B cell (primary cell): Measurements from ENCODE around the gene IL12A. TPM values are rescaled to one million over a fixed set of nuclear protein-coding genes. Genes with fewer than 3 reads are reported as not detected.

Experiments
- ATAC-seq: fragments of 200-7000 bp; cut with Tn5 transposase; one replicate; pipeline ENCODE4 v1.10.0; 2021; ENCODE audit warnings: low read depth, mild to moderate bottlenecking, moderate number of reproducible peaks, moderate library complexity
- CTCF ChIA-PET: fragments of 350-600 bp; sonication (Branson Sonifier 250); formaldehyde crosslinking; loops from one replicate; lab custom pipeline; 2021; ENCODE audit warnings: antibody characterized with exemption, inconsistent platforms; lab: Charles Lee
- POLR2A ChIA-PET: fragments of 350-600 bp; sonication (Branson Sonifier 250); formaldehyde crosslinking; loops from one replicate; lab custom pipeline; 2021; ENCODE audit warnings: antibody characterized with exemption; lab: Charles Lee
- DNase-seq: peaks from one replicate; pipeline ENCODE4 v3.0.0; 2013
- H2AFZ ChIP-seq: 2 replicates; pipeline ENCODE4 v1.6.1; 2012; ENCODE audit warnings: mild to moderate bottlenecking, low read depth, low read length; ENCODE audit not compliant: insufficient read depth, poor library complexity, severe bottlenecking
- H3K27ac ChIP-seq, 2 donors: 1 replicate in 1 of 2; 2 replicates in 1 of 2; pipeline ENCODE4 v1.5.1; 2012 to 2013; ENCODE audit warnings: low read length in 2 of 2, mild to moderate bottlenecking in 2 of 2, moderate library complexity in 1 of 2
- H3K27me3 ChIP-seq, 4 experiments: fragments of 200-600 bp in 1 of 4; sonication (generic) in 1 of 4; replicated peaks in 1 of 4; 1 replicate in 2 of 4; 2 replicates in 2 of 4; pipeline versions ENCODE4 v1.6.1 to v1.7.0; 2013 to 2016; ENCODE audit warnings: low read length in 3 of 4, mild to moderate bottlenecking in 2 of 4, mixed read lengths in 1 of 4, moderate library complexity in 1 of 4; ENCODE audit not compliant: insufficient read depth in 4 of 4, control insufficient read depth in 3 of 4; ENCODE audit errors: control extremely low read depth in 1 of 4
- H3K36me3 ChIP-seq, 2 experiments: replicated peaks in 1 of 2; 1 replicate in 1 of 2; 2 replicates in 1 of 2; pipeline versions ENCODE4 v1.6.1 to v1.7.1; 2013; ENCODE audit warnings: low read length in 1 of 2; ENCODE audit not compliant: insufficient read depth in 2 of 2, control insufficient read depth in 1 of 2; ENCODE audit errors: control extremely low read depth in 1 of 2, extremely low read depth in 1 of 2
- H3K4me1 ChIP-seq, 2 donors: fragments of 200-600 bp in 1 of 2; sonication (generic) in 1 of 2; 1 replicate in 1 of 2; 2 replicates in 1 of 2; pipeline versions ENCODE4 v1.5.1 to v1.6.1; 2013 to 2017; ENCODE audit warnings: low read length in 2 of 2; ENCODE audit not compliant: control insufficient read depth in 2 of 2, insufficient read depth in 2 of 2
- H3K4me2 ChIP-seq: replicated peaks from 2 replicates; pipeline ENCODE3; 2012; ENCODE audit warnings: mild to moderate bottlenecking, low read depth, low read length; ENCODE audit not compliant: poor library complexity, severe bottlenecking
- H3K4me3 ChIP-seq, 5 experiments: fragments of 200-600 bp in 1 of 5; sonication (generic) in 1 of 5; 1 replicate in 3 of 5; 2 replicates in 2 of 5; pipeline versions ENCODE4 v1.5.1 to v1.7.0; 2011 to 2016; ENCODE audit warnings: low read length in 4 of 5, mild to moderate bottlenecking in 4 of 5, low read depth in 2 of 5, control low read depth in 1 of 5, moderate library complexity in 1 of 5; ENCODE audit not compliant: insufficient read depth in 1 of 5; ENCODE audit errors: control extremely low read depth in 1 of 5, extremely low read depth in 1 of 5
- H3K79me2 ChIP-seq: fragments of 200-600 bp; sonication (generic); one replicate; pipeline ENCODE4 v1.6.0; 2016; ENCODE audit warnings: low read length; ENCODE audit not compliant: control insufficient read depth, insufficient read depth
- H3K9ac ChIP-seq: fragments of 200-600 bp; sonication (generic); 2 replicates; pipeline ENCODE4 v1.6.1; 2017; ENCODE audit warnings: mild to moderate bottlenecking, low read length, moderate library complexity
- H3K9me3 ChIP-seq, 3 donors: one replicate each; pipeline versions ENCODE4 v1.6.1 to v1.7.1; 2013; ENCODE audit warnings: low read length in 2 of 3; ENCODE audit not compliant: control insufficient read depth in 2 of 3, insufficient read depth in 1 of 3; ENCODE audit errors: control extremely low read depth in 1 of 3
- H4K20me1 ChIP-seq: 2 replicates; pipeline ENCODE4 v1.6.0; 2012; ENCODE audit warnings: mild to moderate bottlenecking, low read length; ENCODE audit not compliant: insufficient read depth, control insufficient read depth, poor library complexity, severe bottlenecking
- H3K27ac Mint-ChIP-seq: one replicate; pipeline ENCODE4 v1.8.0; 2021; ENCODE audit warnings: mixed read lengths
- H3K27me3 Mint-ChIP-seq: one replicate; pipeline ENCODE4 v1.8.0; 2021; ENCODE audit warnings: mixed read lengths
- H3K4me1 Mint-ChIP-seq: one replicate; pipeline ENCODE4 v1.8.0; 2021; ENCODE audit warnings: mixed read lengths
- H3K4me3 Mint-ChIP-seq: one replicate; pipeline ENCODE4 v1.8.0; 2021; ENCODE audit warnings: mixed read lengths
- H3K9me3 Mint-ChIP-seq: one replicate; pipeline ENCODE4 v1.8.0; 2022; ENCODE audit warnings: mixed read lengths; ENCODE audit not compliant: insufficient read depth
- EZH2 ChIP-seq: IDR thresholded peaks from 2 replicates; pipeline ENCODE4 v1.6.1; 2012; ENCODE audit warnings: borderline replicate concordance, low read depth, mild to moderate bottlenecking, moderate library complexity, low read length; ENCODE audit not compliant: insufficient read depth, poor library complexity, severe bottlenecking
- WGBS: methylation state at CpG from one replicate; pipeline ENCODE4 v1.1.5; 2013; ENCODE audit warnings: missing lambda C conversion rate; ENCODE audit not compliant: insufficient coverage; 5-methylcytosine and 5-hydroxymethylcytosine counted together
- intact Hi-C: fragments of 100-400 bp; cut with micrococcal nuclease; formaldehyde crosslinking; loops from one replicate; pipeline ENCODE4 v1.10.0; 2022
- polyA plus RNA-seq: library from polyadenylated mRNA; depleted of rRNA; stranded (reverse); fragments of >200 nt; gene quantifications from 2 replicates; pipeline ENCODE4 v1.2.3, GENCODE V29; 2012
- total RNA-seq, 2 donors: library from RNA; stranded (reverse); fragments of 120-200 nt in 1 of 2; gene quantifications; 1 replicate in 1 of 2; 2 replicates in 1 of 2; pipeline versions ENCODE4 v1.2.3 to v1.2.4, GENCODE V29; 2013 to 2022
- TF ChIP-seq, protein P1 (sequence below): fragments of 200-600 bp; IDR thresholded peaks from one replicate; pipeline ENCODE4 v1.8.0; 2022; ENCODE audit warnings: antibody characterized with exemption, mild to moderate bottlenecking

Gene IL12A
- total and polyA plus RNA-seq, 2 donors (not counting 1 experiment from before 2014, with no cell fraction given) = 6.1 to 9.9 TPM

DNA sequence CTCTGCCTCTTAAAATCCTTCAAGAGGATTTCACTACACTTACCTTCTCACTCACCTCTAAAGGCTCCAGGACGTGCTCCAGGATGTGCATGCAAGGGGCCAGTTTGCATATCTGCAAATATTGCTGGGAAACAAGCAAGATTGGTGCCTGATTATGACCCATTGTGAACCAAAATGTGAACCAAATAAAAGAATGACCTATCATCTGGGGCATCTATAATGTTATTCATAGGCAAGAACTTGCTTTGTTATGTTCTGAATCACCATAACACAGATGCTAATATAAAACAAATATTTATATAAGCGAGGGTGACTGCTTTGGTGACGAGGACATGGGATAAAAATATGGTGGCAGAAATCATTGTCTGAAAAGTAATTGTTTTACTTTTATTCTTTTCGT is 5.5 kb downstream of the IL12A start:
- Mint-ChIP-seq H3K27ac (no peak overlapping the region), H3K4me3 (no peak overlapping the region), H3K4me1 (peaks cover 26% of the 10 kb centered on the region), H3K27me3 (no peaks in the 10 kb centered on the region), H3K9me3 (no peaks in the 10 kb centered on the region)
- ATAC-seq (no peak), DNase-seq (no peak)
- ChIA-PET POLR2A (no interaction called here), CTCF (interaction anchor here (2.3 to 3.4 kb wide), 2 partner anchors 11 to 109 kb away, joined by 10 to 28 read pairs; no protein-coding TSS in a partner anchor)
- H3K4me1 ChIP-seq = peaks cover 3 to 11% of the 10 kb centered on the region in 2 donors
- no peak overlapping the region for H3K4me3 ChIP-seq
- H3K27ac ChIP-seq = no peak overlapping the region
- TF ChIP-seq EZH2 = no peak
- TF ChIP-seq, protein P1, sequence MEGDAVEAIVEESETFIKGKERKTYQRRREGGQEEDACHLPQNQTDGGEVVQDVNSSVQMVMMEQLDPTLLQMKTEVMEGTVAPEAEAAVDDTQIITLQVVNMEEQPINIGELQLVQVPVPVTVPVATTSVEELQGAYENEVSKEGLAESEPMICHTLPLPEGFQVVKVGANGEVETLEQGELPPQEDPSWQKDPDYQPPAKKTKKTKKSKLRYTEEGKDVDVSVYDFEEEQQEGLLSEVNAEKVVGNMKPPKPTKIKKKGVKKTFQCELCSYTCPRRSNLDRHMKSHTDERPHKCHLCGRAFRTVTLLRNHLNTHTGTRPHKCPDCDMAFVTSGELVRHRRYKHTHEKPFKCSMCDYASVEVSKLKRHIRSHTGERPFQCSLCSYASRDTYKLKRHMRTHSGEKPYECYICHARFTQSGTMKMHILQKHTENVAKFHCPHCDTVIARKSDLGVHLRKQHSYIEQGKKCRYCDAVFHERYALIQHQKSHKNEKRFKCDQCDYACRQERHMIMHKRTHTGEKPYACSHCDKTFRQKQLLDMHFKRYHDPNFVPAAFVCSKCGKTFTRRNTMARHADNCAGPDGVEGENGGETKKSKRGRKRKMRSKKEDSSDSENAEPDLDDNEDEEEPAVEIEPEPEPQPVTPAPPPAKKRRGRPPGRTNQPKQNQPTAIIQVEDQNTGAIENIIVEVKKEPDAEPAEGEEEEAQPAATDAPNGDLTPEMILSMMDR = no peak
- no peak overlapping the region for H2AFZ ChIP-seq
- intact Hi-C loops = no loop called here
- no peaks in the 10 kb centered on the region for H3K36me3 ChIP-seq
- H4K20me1 ChIP-seq = no peaks in the 10 kb centered on the region
- H3K4me2 ChIP-seq = no peak overlapping the region
- no peak overlapping the region for H3K9ac ChIP-seq
- no peaks in the 10 kb centered on the region for H3K27me3 ChIP-seq
- no peaks in the 10 kb centered on the region for H3K9me3 ChIP-seq
- H3K79me2 ChIP-seq = no peaks in the 10 kb centered on the region
- 93% methylated on average over 3 of the region's 4 CpGs for WGBS

- Mint-ChIP-seq H3K9me3 (no peaks in the 10 kb centered on the region), H3K4me3 (no peak overlapping the region), H3K4me1 (peaks cover 20% of the 10 kb centered on the region), H3K27me3 (no peaks in the 10 kb centered on the region), H3K27ac (no peak overlapping the region)
- intact Hi-C loops = no loop called here
- Histone ChIP-seq H3K9ac (no peak overlapping the region), H3K9me3 (no peaks in the 10 kb centered on the region), H3K27me3 (no peaks in the 10 kb centered on the region), H3K4me1 (peaks cover 0 to 2% of the 10 kb centered on the region in 2 donors), H3K79me2 (no peaks in the 10 kb centered on the region), H2AFZ (no peak overlapping the region), H4K20me1 (no peaks in the 10 kb centered on the region), H3K4me3 (no peak overlapping the region), H3K36me3 (no peaks in the 10 kb centered on the region), H3K4me2 (no peak overlapping the region), H3K27ac (no peak overlapping the region)
- ChIA-PET CTCF (interaction anchor here (2.3 to 3.4 kb wide), 2 partner anchors 10 to 110 kb away, joined by 10 to 28 read pairs; no protein-coding TSS in a partner anchor), POLR2A (no interaction called here)
- ATAC-seq (no peak), DNase-seq (no peak)
- WGBS = no CpG with 5 or more reads among the region's 1 CpG
- TF ChIP-seq, protein P1 = no peak
- TF ChIP-seq EZH2 = no peak
Observed at GRCh38 chr3:159995091-159995490, 6.5 kb downstream of the IL12A start.
